Osteoblast (primary cell): ENCODE measurements around the gene OR14A2. TPM values are rescaled to one million over a fixed set of nuclear protein-coding genes. Genes with fewer than 3 reads are reported as not detected.
"Not testable (repeated sequence)": the region's sequence is repeated elsewhere in the genome, so short reads cannot be mapped to it uniquely, and the experiment has no call there.

Experiments
- DNase-seq: peaks from one replicate; pipeline ENCODE4 v3.0.0; 2011; ENCODE audit warnings: low spot score, mixed read lengths; ENCODE audit not compliant: insufficient read length; ENCODE audit errors: missing footprints
- H2AFZ ChIP-seq: 2 replicates; pipeline ENCODE4 v1.6.0; 2011; ENCODE audit warnings: mild to moderate bottlenecking, low read length
- H3K27ac ChIP-seq: 2 replicates; pipeline ENCODE4 v1.5.1; 2011; ENCODE audit warnings: mild to moderate bottlenecking, low read depth, low read length, moderate library complexity
- H3K27me3 ChIP-seq: 2 replicates; pipeline ENCODE4 v1.6.0; 2012; ENCODE audit warnings: mild to moderate bottlenecking, control low read depth, inconsistent platforms, low read length, moderate library complexity; ENCODE audit not compliant: insufficient read depth
- H3K36me3 ChIP-seq: 2 replicates; pipeline ENCODE4 v1.5.1; 2011; ENCODE audit warnings: mild to moderate bottlenecking, low read length, control low read depth, moderate library complexity; ENCODE audit not compliant: insufficient read depth
- H3K4me1 ChIP-seq: 2 replicates; pipeline ENCODE4 v1.5.1; 2011; ENCODE audit warnings: mild to moderate bottlenecking, low read length, control low read depth, moderate library complexity; ENCODE audit not compliant: insufficient read depth
- H3K4me2 ChIP-seq: 2 replicates; pipeline ENCODE4 v1.6.0; 2011; ENCODE audit warnings: mild to moderate bottlenecking, low read length; ENCODE audit not compliant: insufficient read depth
- H3K4me3 ChIP-seq: fragments of 200-600 bp; sonication (generic); 3 replicates; pipeline ENCODE4 v1.5.1; 2012; ENCODE audit warnings: mild to moderate bottlenecking, low read length, inconsistent platforms; ENCODE audit not compliant: insufficient read depth
- H3K79me2 ChIP-seq: 2 replicates; pipeline ENCODE4 v1.6.0; 2012; ENCODE audit warnings: mild to moderate bottlenecking, low read length, control low read depth, inconsistent platforms; ENCODE audit not compliant: insufficient read depth
- H3K9me3 ChIP-seq: 2 replicates; pipeline ENCODE4 v1.5.1; 2011; ENCODE audit warnings: low read depth, low read length, control low read depth
- H4K20me1 ChIP-seq: 2 replicates; pipeline ENCODE4 v1.6.0; 2012; ENCODE audit warnings: mild to moderate bottlenecking, low read length, control low read depth; ENCODE audit not compliant: insufficient read depth
- total RNA-seq: library from RNA; depleted of rRNA; stranded (reverse); fragments of >200 nt; gene quantifications from 2 replicates; pipeline ENCODE4 v1.2.3, GENCODE V29; 2012
- TF ChIP-seq, protein P1 (sequence below): IDR thresholded peaks from 2 replicates; pipeline ENCODE4 v1.5.1; 2011; ENCODE audit warnings: mild to moderate bottlenecking, low read depth, low read length, moderate library complexity; ENCODE audit errors: extremely low read depth

Gene OR14A2
- total RNA-seq, 1 donor = not detected

DNA sequence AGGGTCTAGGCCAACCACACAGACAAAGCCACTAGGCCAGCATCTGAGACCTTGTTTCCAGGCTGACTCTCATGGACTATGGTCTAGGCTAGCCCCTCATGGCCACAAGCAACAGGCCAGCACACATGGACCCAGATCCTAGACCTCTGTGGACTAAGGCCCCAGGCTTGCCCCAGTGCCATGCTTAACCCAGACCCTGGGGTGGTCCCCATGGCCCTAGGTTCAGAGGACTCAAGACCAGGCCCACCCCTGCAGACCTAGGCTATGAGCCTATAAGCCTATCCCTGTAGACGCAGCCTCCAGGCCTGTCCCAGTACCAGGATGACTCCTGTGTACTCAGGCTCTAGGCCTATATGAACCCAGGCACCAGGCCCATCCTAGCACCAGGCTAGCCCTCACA, 1.9 kb upstream of the OR14A2 start:
- Histone ChIP-seq H3K4me2 (no peak overlapping the region), H2AFZ (no peak overlapping the region), H3K27me3 (no peaks in the 10 kb centered on the region), H3K9me3 (peaks cover 11% of the 10 kb centered on the region), H3K4me3 (no peak overlapping the region), H3K36me3 (no peaks in the 10 kb centered on the region), H3K4me1 (no peaks in the 10 kb centered on the region), H3K27ac (no peak overlapping the region), H3K79me2 (no peaks in the 10 kb centered on the region), H4K20me1 (no peaks in the 10 kb centered on the region)
- TF ChIP-seq, protein P1, sequence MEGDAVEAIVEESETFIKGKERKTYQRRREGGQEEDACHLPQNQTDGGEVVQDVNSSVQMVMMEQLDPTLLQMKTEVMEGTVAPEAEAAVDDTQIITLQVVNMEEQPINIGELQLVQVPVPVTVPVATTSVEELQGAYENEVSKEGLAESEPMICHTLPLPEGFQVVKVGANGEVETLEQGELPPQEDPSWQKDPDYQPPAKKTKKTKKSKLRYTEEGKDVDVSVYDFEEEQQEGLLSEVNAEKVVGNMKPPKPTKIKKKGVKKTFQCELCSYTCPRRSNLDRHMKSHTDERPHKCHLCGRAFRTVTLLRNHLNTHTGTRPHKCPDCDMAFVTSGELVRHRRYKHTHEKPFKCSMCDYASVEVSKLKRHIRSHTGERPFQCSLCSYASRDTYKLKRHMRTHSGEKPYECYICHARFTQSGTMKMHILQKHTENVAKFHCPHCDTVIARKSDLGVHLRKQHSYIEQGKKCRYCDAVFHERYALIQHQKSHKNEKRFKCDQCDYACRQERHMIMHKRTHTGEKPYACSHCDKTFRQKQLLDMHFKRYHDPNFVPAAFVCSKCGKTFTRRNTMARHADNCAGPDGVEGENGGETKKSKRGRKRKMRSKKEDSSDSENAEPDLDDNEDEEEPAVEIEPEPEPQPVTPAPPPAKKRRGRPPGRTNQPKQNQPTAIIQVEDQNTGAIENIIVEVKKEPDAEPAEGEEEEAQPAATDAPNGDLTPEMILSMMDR = no peak
- no peak for DNase-seq

DNA sequence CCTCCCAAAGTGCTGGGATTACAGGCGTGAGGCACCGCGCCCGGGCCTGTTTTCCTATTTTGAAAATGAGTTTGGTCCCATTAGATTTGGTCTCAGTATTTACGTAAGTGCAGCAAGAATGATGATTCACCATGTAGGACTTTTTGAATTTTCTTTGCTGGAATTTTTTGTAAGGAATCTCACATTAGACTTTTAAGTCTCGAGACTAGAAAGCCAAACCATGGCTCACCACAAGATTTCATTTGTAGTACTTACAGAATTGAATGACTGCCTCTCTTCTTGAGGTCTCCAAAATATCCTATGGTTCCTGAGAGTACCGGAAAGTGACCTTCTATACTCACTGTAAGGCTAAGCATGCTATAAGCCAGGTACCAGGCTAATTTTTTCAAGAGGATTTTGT, 325 bp downstream of the OR14A2 start:
- Histone ChIP-seq H3K9me3 (peaks cover 11% of the 10 kb centered on the region), H3K27me3 (no peaks in the 10 kb centered on the region), H2AFZ (no peak overlapping the region), H4K20me1 (no peaks in the 10 kb centered on the region), H3K4me1 (no peaks in the 10 kb centered on the region), H3K79me2 (no peaks in the 10 kb centered on the region), H3K4me3 (no peak overlapping the region), H3K27ac (no peak overlapping the region), H3K36me3 (no peaks in the 10 kb centered on the region), H3K4me2 (no peak overlapping the region)
- TF ChIP-seq, protein P1 = no peak
- DNase-seq = no peak

DNA sequence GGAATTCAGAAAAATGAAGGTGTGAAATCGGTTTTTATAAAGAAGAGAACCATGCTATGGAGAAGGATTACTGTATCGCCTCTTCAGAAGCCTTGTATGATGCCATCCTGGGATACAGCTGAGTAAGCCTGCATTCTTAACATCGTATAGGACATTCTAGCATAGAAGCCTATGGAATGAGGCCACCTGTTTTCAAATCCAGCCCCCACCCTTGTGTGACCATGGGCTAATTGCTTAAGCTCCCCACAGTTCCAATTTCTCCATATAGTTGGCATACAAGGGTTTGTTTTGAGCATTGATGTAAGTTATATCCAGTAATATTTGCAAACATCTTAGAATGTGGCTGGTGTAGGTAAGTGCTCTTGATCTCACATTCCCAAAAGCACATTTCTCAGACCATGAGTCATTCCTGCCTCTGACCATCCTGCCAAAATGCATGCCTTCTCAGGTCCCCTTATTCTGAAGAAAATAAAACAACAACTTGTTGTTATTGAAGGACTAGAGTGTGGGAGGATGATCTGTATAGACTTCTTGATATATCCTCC, 1.5 kb downstream of the OR14A2 start:
- no peak overlapping the region for H2AFZ ChIP-seq
- no peaks in the 10 kb centered on the region for H3K79me2 ChIP-seq
- no peak overlapping the region for H3K27ac ChIP-seq
- no peak overlapping the region for H3K4me2 ChIP-seq
- peaks cover 13% of the 10 kb centered on the region for H3K9me3 ChIP-seq
- no peaks in the 10 kb centered on the region for H3K36me3 ChIP-seq
- H3K27me3 ChIP-seq = no peaks in the 10 kb centered on the region
- DNase-seq = no peak
- H3K4me3 ChIP-seq = no peak overlapping the region
- no peaks in the 10 kb centered on the region for H4K20me1 ChIP-seq
- TF ChIP-seq, protein P1 = no peak
- H3K4me1 ChIP-seq = no peaks in the 10 kb centered on the region

DNA sequence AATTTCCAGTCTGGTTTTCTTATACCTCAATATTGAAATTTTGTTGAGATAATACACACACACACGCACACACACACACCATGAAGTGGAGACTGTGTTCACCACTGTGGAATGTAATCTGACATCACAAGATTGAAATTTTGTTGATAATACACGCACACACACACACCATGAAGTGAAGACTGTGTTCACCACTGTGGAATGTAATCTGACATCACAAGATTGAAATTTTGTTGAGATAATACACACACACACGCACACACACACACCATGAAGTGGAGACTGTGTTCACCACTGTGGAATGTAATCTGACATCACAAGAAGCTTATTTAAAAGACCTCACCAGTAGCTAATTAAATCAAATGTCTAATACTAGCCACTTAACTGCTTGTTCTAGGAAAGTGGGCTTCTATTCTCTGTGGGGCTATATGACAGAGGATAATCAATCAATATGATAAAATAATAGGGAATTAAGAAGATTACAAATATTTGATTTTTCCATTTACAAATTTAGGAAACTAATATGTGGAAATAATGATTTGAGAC, 5.7 kb downstream of the OR14A2 start:
- not testable (repeated sequence) for DNase-seq, H3K27ac ChIP-seq, H3K4me3 ChIP-seq, H3K4me2 ChIP-seq, H3K9me3 ChIP-seq, H3K27me3 ChIP-seq, H2AFZ ChIP-seq, H3K36me3 ChIP-seq, H3K79me2 ChIP-seq, H4K20me1 ChIP-seq, H3K4me1 ChIP-seq
